SKM-1 (cell line): Measurements from ENCODE around the gene HCST.

ENCODE experiments used
- DNase-seq: peaks from one replicate; lab custom pipeline; 2025; ENCODE audit not compliant: unreplicated experiment; lab: John Stamatoyannopoulos, UW

HCST gene

DNA sequence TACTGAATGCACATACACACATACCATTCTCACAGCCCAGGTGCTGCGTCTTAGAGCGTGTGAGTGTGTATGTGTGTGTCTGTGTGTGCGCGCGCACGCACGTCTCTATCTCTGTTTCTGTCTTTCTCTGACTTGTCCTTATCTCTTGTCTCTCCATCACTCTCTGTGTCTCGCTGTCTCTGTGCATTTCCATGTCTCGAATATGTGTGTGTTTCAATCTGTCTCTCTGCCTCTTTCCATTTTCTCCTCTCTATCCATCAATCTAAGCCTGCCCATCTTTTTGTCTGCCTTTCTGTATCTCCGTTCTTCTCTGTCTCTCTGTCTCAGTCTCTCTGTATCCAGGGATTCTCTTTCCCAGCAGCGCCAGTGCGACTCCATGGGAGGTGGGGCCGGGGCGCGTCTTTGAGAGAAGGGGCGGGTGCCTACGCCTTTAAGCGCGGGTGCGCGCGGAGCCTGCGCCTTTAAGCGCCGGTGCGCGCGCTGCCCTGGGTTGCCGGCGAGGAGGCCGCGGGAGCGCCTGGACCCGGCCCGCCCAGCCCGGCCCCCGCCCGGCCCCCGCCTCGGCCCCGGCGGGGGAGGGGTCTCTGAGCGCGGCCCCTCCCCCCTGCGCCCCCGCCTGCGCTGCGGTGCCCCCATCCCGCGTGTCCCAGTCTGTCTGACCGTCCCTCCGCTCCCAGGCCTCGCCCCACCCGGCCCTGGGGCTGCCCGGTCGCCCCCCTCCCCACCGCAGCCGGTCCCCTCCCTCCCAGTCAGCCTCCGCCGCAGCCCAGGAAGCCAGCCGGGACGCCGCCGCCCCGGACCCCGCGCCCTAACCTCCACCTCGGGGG, 33.8 kb downstream of the HCST start, which contains the start of gene LRFN3:
Gene LRFN3 (plus strand): TSS at position 464 of the 827 bp plus-strand sequence. CDS start 3,052 bp downstream, outside the sequence.
- DNase-seq, result no peak

DNA sequence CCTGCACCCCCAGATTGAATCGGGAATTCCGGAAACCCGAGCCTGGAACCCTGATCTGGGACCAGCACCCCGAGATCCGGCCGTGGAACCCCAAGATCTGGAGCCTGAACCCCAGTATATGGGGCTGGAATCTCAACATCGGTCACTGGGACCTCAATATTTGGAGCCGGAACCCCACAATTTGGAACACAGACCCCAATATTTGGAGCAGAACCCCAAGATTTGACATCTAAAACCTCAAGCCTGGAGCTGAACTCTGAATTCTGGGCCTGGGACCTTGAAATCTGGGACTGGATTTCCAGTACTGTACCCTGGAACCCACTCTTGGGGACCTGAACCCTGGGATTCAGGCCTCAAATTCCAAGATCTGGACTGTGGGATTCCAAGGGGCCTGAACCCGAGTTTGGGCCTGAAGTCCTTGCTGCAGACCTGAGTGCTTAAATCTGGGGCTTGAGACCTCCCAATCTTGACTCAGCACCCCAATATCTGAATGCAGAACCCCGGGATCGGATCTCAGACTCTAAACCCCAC, 34.5 kb downstream of the HCST start:
- no peak for DNase-seq

DNA sequence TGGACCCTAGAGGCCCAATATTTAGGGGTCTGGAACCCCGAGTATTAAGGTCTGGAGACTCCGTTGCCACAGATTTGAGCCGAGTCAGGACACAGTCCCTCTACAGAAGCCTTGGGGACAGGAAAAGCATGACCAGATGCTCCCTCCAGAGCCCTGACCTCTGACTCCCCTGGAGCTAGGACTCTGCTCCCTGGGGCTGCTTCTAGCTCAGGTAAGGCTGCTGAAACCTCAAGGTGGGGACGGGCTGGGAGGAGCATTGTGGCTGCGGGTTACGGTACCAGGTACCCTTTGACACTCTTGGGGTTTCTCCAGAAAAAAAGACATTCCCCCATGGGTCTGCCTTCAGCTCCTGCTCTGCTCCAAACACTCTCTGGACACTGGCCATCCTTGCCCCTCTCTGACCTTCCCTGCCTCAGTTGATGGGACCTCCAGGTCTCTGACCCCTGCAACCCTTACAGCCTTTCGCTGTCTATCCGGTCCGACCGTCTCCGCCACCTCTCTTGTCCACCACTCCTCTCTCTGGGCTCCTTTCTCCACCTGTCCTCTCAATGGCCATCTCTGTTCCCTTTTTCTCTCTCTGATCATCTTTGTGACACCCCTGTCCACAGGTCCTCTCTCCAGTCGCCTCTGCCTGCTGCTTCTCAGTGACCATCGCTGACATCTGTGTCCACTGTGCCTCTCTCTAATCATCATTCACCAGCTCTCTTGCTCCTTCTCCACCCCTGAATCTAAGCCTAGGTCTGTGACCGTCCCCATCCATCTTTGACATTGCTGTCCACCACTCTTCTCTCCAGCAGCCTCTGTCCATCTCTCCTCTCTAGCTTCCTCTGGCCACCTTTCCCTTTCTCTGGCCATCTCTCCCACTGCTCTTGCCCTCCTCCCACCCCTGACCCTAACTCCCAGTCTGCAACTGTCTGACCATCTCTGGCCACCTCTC, 35.3 kb downstream of the HCST start:
- DNase-seq, result no peak

DNA sequence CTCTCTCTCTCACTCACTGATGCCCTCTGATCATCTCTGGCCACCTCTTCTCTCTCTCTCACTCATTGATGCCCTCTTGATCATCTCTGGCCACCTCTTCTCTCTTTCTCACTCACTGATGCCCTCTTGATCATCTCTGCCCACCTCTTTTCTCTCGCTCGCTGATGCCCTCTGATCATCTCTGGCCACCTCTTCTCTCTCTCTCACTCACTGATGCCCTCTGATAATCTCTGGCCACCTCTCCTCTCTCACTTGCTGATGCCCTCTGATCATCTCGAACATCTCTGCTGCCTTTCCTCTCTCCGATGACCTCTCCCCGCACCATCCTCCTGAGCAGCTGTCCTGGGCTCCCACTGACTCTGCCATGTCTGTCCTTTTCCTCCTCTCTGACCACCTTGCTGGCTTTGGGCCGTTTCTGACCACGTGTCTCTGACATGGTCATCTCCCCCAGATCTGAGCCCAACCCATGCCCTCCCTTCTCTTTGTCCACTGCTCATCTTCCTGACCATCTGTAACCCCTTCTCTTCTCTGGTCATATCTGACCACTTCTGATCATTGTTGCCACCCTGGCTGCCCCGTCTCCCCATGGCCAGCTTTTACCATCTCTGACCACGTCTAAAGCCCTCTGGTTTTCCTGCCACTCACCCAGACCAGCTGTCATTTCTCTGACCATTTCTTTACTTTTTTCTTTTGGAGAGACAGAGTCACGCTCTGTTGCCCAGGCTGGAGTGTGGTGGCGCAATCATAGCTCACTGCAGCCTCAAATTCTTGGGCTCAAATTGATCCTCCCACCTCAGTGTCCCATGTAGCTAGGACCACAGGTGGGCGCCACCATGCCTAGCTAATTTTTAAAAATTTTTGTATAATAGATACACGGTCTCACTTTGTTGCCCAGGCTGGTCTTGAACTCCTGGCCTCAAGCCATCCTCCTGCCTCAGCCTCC, 36.2 kb downstream of the HCST start:
- no peak for DNase-seq

GRCh38 chr19:35939307-35940077, 37.2 kb downstream of the HCST start:
- DNase-seq, result no peak

DNA sequence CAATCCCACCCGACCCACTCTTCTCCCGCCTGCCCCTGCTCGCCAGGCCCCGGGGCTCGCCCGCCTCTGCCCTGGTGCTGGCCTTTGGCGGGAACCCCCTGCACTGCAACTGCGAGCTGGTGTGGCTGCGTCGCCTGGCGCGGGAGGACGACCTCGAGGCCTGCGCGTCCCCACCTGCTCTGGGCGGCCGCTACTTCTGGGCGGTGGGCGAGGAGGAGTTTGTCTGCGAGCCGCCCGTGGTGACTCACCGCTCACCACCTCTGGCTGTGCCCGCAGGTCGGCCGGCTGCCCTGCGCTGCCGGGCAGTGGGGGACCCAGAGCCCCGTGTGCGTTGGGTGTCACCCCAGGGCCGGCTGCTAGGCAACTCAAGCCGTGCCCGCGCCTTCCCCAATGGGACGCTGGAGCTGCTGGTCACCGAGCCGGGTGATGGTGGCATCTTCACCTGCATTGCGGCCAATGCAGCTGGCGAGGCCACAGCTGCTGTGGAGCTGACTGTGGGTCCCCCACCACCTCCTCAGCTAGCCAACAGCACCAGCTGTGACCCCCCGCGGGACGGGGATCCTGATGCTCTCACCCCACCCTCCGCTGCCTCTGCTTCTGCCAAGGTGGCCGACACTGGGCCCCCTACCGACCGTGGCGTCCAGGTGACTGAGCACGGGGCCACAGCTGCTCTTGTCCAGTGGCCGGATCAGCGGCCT, 37.9 kb downstream of the HCST start:
- no peak for DNase-seq

- DNase-seq, result no peak
Measured at GRCh38 chr19:35940839-35941238, 38.5 kb downstream of the HCST start.

GRCh38 chr19:35942235-35942634, 39.9 kb downstream of the HCST start:
- DNase-seq, result no peak

DNA sequence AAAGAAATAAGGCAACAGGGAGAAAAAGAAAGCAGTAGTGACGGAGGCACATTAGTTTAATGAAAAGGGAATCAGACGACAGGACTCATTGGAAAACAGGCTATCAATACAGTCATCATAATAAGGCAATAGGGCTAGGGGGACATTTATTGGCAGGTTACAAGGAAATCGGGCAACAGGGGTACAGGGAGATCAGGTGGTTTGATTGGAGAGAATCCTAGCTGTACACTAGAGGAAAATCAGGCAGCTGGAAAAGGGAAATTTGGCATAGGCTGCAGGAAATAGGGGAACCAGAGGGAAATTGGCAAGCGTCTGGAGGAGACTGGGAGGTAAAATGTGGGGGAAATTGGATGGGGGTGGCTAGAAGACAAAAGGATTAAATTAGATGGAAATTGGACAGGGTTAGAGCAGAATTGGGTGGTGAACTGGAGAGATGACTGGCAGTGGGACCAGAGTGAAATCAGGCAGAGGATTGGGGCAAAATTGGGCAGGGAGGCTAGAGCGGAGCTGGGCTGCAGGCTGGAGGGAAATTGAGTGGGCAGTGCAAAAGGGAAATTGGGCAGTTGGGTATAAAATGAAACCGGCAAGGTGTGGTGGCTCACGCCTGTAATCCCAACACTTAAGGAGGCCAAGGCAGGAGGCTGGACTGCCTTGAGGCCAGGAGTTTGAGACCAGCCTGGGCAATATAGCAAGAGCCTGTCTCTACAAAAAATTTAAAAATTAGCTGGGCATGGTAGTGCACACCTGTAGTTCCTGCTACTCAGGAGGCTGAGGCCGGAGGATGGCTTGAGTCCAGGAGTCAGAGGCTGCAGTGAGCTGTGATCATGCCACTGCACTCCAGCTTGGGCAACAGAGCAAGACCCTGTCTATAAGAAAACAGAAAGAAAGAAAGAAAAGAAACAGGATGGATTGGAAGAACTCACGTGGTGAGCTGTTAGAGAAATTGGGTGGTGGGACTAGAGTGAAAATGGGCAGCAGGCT, 41.3 kb downstream of the HCST start:
- DNase-seq, result no peak

- DNase-seq, result no peak
Measured at GRCh38 chr19:35944556-35944955, 42.2 kb downstream of the HCST start.

DNA sequence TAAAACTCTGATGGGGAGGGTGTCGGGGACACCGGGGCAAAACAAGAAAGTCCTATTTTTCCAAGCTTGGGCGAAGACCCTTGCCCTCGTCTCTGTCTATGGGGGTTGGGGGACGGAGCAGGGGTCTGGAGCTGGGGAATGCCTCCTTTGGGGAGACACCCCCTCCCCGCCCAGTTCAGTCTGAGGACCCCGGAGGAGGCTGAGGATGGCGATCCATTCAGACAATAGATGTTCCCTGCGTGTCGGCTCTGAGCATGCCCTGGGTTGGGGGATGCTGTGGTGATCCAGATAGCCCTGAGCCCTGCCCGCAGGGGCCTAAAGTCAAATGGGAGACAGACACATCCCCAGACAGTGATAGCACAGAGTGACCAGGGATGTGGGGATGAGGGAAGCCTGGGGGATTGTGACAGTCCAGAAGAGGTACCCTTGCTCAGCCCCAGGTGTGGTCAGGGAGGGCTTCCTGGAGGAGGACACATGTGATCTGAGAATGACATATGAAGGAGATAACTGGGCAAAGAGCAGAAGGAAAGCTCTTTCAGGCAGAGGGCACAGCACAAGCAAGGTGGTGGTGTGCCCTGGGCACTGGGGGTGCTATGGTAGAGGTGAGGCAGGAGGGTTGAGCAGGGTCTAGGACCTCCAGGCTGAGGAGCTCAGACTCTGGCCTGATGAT, 42.9 kb downstream of the HCST start:
- no peak for DNase-seq

GRCh38 chr19:35946203-35946602, 43.9 kb downstream of the HCST start:
- no peak for DNase-seq

DNA sequence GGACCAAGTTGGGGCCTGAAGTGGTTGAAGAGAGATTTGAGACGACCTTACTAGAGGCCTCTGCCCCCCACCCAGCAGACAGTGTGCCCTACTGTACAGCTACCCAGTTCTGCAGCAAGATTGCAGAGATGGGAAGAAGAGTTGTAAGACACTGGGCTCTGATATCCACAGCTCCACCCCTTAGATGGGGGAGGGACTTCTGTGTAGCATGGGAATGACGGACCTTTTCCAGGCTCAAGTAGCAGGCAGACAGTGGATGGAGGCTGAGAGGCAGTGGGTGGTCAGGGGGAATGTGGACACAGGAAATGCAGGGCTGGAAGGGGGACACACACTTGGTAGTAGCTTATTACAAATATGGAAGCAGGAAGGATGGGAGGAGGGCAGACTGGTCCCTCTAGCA, 46.8 kb downstream of the HCST start:
- no peak for DNase-seq
